ENCODE data around the gene CDHR5. TPM values are rescaled to one million over a fixed set of nuclear protein-coding genes. Genes with fewer than 3 reads are reported as not detected.

Gene CDHR5
- total and polyA plus RNA-seq, 2 donors (not counting 1 experiment from before 2014, with no cell fraction given), result not detected

- no peak for DNase-seq (ENCODE audit: low read depth in 2 of 2)
- Histone ChIP-seq H3K9ac (ENCODE audit: insufficient read depth, low read length) (no peak overlapping the region), H4K20me1 (ENCODE audit: control insufficient read depth, extremely low read depth, insufficient read depth, low read length) (no peaks in the 10 kb centered on the region), H3K36me3 (ENCODE audit: control insufficient read depth, insufficient read depth, low read length) (peaks cover 4% of the 10 kb centered on the region), H3K4me3 (replicated peaks in 1 of 4; ENCODE audit: control extremely low read depth in 1 of 4, insufficient read depth in 1 of 4, low read depth in 3 of 4, low read length in 4 of 4) (no peak overlapping the region), H3K27ac (ENCODE audit: insufficient read depth, low read length) (no peak overlapping the region), H3K9me3 (ENCODE audit: control insufficient read depth, insufficient read depth, low read depth, low read length) (no peaks in the 10 kb centered on the region), H3K4me2 (ENCODE audit: extremely low read depth, insufficient read depth, low read length) (no peak overlapping the region), H3K4me1 (ENCODE audit: control insufficient read depth, extremely low read depth, insufficient read depth, low read length) (no peaks in the 10 kb centered on the region), H3K27me3 (ENCODE audit: control insufficient read depth, insufficient read depth, low read length) (no peaks in the 10 kb centered on the region), H3K79me2 (ENCODE audit: control insufficient read depth, insufficient read depth, low read length) (no peaks in the 10 kb centered on the region), H2AFZ (ENCODE audit: low read length) (no peak overlapping the region)
- TF ChIP-seq CTCF (conservative IDR thresholded peaks at IDR 0.05 in 1 of 2, IDR thresholded peaks at IDR 0.05 in 1 of 2; ENCODE audit: low read depth in 1 of 2, low read length in 2 of 2), result no peak
- no peak for TF ChIP-seq EZH2 (IDR thresholded peaks at IDR 0.05; ENCODE audit: low read length, missing control alignments)
Measured at GRCh38 chr11:621838-622237, 2.9 kb downstream of the CDHR5 start.

DNA sequence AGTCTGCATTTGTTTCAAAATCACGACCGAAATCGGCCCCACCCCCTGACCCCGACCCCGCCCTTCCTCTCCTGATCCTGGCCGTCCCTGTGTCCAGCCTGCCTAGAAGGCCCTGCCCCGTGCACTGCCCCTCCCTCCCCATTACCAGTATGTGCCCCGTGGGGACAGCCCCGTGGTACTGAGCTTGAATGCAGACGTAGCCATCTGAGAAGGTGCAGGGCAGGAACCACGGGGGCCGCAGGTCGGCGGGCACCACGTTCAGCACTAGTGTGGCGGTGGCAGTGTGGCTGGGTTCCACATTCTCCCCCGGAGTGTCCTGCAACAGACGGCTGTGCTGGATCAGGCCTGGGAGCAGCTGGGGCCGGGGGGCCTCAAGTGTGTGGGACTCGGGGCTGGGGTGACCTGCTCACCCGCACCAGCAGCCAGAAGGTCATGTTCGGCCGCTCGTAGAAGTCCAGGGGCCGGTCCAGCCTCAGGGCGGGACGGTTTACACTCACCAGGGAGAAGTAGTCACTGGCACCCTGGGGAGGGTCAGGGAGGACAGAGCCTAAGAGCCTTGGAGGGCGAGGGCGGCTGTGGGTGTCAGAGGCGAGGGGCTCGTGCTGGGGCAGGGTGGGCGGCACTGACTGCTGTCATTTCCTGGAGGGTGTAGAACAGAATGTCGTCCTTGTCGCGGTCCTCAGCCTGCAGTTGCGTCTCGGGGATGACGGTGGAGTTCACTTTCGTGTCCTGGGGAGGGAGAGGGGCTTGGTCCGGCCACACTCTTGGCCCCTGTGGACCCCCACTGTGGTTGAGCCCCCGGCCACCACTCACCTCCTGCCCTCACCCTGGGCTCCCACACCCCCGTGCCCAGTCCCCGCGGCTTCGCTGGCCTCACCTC lies 3.6 kb downstream of the CDHR5 start:
- H3K4me2 ChIP-seq (ENCODE audit: extremely low read depth, insufficient read depth, low read length), result no peak overlapping the region
- TF ChIP-seq CTCF (conservative IDR thresholded peaks at IDR 0.05 in 1 of 2, IDR thresholded peaks at IDR 0.05 in 1 of 2; ENCODE audit: low read depth in 1 of 2, low read length in 2 of 2) (no peak), EZH2 (IDR thresholded peaks at IDR 0.05; ENCODE audit: low read length, missing control alignments) (no peak)
- H3K79me2 ChIP-seq (ENCODE audit: control insufficient read depth, insufficient read depth, low read length), result no peaks in the 10 kb centered on the region
- H3K36me3 ChIP-seq (ENCODE audit: control insufficient read depth, insufficient read depth, low read length), result peaks cover 7% of the 10 kb centered on the region
- H3K9me3 ChIP-seq (ENCODE audit: control insufficient read depth, insufficient read depth, low read depth, low read length), result no peaks in the 10 kb centered on the region
- H4K20me1 ChIP-seq (ENCODE audit: control insufficient read depth, extremely low read depth, insufficient read depth, low read length), result no peaks in the 10 kb centered on the region
- no peak overlapping the region for H3K4me3 ChIP-seq (replicated peaks in 1 of 4; ENCODE audit: control extremely low read depth in 1 of 4, insufficient read depth in 1 of 4, low read depth in 3 of 4, low read length in 4 of 4)
- no peaks in the 10 kb centered on the region for H3K4me1 ChIP-seq (ENCODE audit: control insufficient read depth, extremely low read depth, insufficient read depth, low read length)
- no peak for DNase-seq (ENCODE audit: low read depth in 2 of 2)
- H2AFZ ChIP-seq (ENCODE audit: low read length), result no peak overlapping the region
- no peak overlapping the region for H3K9ac ChIP-seq (ENCODE audit: insufficient read depth, low read length)
- no peak overlapping the region for H3K27ac ChIP-seq (ENCODE audit: insufficient read depth, low read length)
- no peaks in the 10 kb centered on the region for H3K27me3 ChIP-seq (ENCODE audit: control insufficient read depth, insufficient read depth, low read length)

- no peaks in the 10 kb centered on the region for H4K20me1 ChIP-seq (ENCODE audit: control insufficient read depth, extremely low read depth, insufficient read depth, low read length)
- H3K9ac ChIP-seq (ENCODE audit: insufficient read depth, low read length), result no peak overlapping the region
- H3K79me2 ChIP-seq (ENCODE audit: control insufficient read depth, insufficient read depth, low read length), result no peaks in the 10 kb centered on the region
- no peak overlapping the region for H3K4me2 ChIP-seq (ENCODE audit: extremely low read depth, insufficient read depth, low read length)
- H3K4me3 ChIP-seq (replicated peaks in 1 of 4; ENCODE audit: control extremely low read depth in 1 of 4, insufficient read depth in 1 of 4, low read depth in 3 of 4, low read length in 4 of 4), result no peak overlapping the region
- no peaks in the 10 kb centered on the region for H3K27me3 ChIP-seq (ENCODE audit: control insufficient read depth, insufficient read depth, low read length)
- H3K27ac ChIP-seq (ENCODE audit: insufficient read depth, low read length), result no peak overlapping the region
- no peaks in the 10 kb centered on the region for H3K4me1 ChIP-seq (ENCODE audit: control insufficient read depth, extremely low read depth, insufficient read depth, low read length)
- no peak for DNase-seq (ENCODE audit: low read depth in 2 of 2)
- TF ChIP-seq CTCF (conservative IDR thresholded peaks at IDR 0.05 in 1 of 2, IDR thresholded peaks at IDR 0.05 in 1 of 2; ENCODE audit: low read depth in 1 of 2, low read length in 2 of 2) (no peak), EZH2 (IDR thresholded peaks at IDR 0.05; ENCODE audit: low read length, missing control alignments) (no peak)
- H3K36me3 ChIP-seq (ENCODE audit: control insufficient read depth, insufficient read depth, low read length), result peaks cover 7% of the 10 kb centered on the region
- H3K9me3 ChIP-seq (ENCODE audit: control insufficient read depth, insufficient read depth, low read depth, low read length), result no peaks in the 10 kb centered on the region
- no peak overlapping the region for H2AFZ ChIP-seq (ENCODE audit: low read length)
Measured at GRCh38 chr11:620201-620600, 4.6 kb downstream of the CDHR5 start.

Measured in fibroblast of lung (primary cell).